ENCODE results near the gene SPDEF.

The SPDEF gene

GRCh38 chr6:34572021-34572420, 15.9 kb upstream of the SPDEF start:
- Histone ChIP-seq H3K36me3 (no peaks in the 10 kb centered on the region), H3K4me1 (no peaks in the 10 kb centered on the region), H3K27ac (no peak overlapping the region), H3K27me3 (peaks cover 0 to 54% of the 10 kb centered on the region in 2 donors), H3K9me3 (no peaks in the 10 kb centered on the region), H3K4me3 (no peak overlapping the region)
- TF ChIP-seq, protein P1, sequence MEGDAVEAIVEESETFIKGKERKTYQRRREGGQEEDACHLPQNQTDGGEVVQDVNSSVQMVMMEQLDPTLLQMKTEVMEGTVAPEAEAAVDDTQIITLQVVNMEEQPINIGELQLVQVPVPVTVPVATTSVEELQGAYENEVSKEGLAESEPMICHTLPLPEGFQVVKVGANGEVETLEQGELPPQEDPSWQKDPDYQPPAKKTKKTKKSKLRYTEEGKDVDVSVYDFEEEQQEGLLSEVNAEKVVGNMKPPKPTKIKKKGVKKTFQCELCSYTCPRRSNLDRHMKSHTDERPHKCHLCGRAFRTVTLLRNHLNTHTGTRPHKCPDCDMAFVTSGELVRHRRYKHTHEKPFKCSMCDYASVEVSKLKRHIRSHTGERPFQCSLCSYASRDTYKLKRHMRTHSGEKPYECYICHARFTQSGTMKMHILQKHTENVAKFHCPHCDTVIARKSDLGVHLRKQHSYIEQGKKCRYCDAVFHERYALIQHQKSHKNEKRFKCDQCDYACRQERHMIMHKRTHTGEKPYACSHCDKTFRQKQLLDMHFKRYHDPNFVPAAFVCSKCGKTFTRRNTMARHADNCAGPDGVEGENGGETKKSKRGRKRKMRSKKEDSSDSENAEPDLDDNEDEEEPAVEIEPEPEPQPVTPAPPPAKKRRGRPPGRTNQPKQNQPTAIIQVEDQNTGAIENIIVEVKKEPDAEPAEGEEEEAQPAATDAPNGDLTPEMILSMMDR (IDR thresholded peaks at IDR 0.05), result no peak
- DNase-seq, result no peak
- intact Hi-C loops (cut with DNase I; ENCODE audit: low total_unique reads), result no loop called here

GRCh38 chr6:34571388-34571787, 15.3 kb upstream of the SPDEF start:
- no peaks in the 10 kb centered on the region for H3K4me1 ChIP-seq

DNA sequence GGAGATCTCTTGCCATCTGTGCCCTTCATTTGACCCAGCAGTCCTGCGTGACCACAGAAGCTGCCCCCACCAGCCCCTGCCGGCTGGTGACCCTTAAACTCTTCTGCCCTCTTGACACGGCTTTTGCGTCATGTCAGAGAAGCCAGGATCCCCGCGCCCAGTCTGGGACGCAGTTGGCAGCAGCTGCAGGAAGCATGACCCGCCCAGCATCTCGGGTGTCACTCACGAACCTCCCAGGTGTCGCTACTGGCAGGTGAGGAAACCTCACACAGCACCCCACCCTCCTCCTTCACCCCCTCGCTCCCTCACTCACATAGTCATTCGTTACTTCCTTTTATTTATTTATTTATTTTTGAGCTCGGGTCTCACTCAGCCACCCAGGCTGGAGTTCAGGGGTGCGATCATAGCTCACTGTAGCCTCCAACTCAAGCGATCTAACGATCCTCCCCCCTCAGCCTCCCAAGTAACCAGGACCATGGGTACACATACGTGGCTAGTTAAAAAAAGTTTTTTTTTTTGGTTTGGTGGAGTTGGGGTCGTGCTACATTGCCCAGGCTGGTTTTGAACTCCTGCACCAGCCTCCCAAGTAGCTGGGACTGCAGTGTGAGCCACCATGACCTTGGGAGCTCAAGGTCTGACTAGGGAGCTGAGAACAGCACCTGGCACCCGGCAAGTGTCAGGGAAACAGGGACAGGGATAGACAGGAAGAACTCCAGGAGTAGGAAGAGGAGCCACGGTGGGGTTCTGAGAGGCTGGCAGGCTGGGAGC, 14.1 kb upstream of the SPDEF start:
- H3K27ac ChIP-seq, result no peak overlapping the region
- no peaks in the 10 kb centered on the region for H3K36me3 ChIP-seq
- no peaks in the 10 kb centered on the region for H3K4me1 ChIP-seq
- no peak for DNase-seq
- H3K9me3 ChIP-seq, result no peaks in the 10 kb centered on the region
- H3K27me3 ChIP-seq, result peaks cover 0 to 63% of the 10 kb centered on the region in 2 donors
- intact Hi-C loops (cut with DNase I; ENCODE audit: low total_unique reads), result no loop called here
- no peak overlapping the region for H3K4me3 ChIP-seq
- TF ChIP-seq, protein P1 (IDR thresholded peaks at IDR 0.05), result no peak

More at GRCh38 chr6:34571388-34571787, 15.3 kb upstream of the SPDEF start:
- Histone ChIP-seq H3K9me3 (no peaks in the 10 kb centered on the region), H3K36me3 (no peaks in the 10 kb centered on the region), H3K27ac (no peak overlapping the region), H3K27me3 (peaks cover 0 to 60% of the 10 kb centered on the region in 2 donors), H3K4me3 (no peak overlapping the region)
- no peak for DNase-seq
- TF ChIP-seq, protein P1 (IDR thresholded peaks at IDR 0.05), result no peak
- intact Hi-C loops (cut with DNase I; ENCODE audit: low total_unique reads), result no loop called here

- TF ChIP-seq, protein P1 (IDR thresholded peaks at IDR 0.05), result no peak
- intact Hi-C loops (cut with DNase I; ENCODE audit: low total_unique reads), result no loop called here
- peaks cover 0 to 68% of the 10 kb centered on the region in 2 donors for H3K27me3 ChIP-seq
Observed at GRCh38 chr6:34569361-34569973, 13.3 kb upstream of the SPDEF start.

DNA sequence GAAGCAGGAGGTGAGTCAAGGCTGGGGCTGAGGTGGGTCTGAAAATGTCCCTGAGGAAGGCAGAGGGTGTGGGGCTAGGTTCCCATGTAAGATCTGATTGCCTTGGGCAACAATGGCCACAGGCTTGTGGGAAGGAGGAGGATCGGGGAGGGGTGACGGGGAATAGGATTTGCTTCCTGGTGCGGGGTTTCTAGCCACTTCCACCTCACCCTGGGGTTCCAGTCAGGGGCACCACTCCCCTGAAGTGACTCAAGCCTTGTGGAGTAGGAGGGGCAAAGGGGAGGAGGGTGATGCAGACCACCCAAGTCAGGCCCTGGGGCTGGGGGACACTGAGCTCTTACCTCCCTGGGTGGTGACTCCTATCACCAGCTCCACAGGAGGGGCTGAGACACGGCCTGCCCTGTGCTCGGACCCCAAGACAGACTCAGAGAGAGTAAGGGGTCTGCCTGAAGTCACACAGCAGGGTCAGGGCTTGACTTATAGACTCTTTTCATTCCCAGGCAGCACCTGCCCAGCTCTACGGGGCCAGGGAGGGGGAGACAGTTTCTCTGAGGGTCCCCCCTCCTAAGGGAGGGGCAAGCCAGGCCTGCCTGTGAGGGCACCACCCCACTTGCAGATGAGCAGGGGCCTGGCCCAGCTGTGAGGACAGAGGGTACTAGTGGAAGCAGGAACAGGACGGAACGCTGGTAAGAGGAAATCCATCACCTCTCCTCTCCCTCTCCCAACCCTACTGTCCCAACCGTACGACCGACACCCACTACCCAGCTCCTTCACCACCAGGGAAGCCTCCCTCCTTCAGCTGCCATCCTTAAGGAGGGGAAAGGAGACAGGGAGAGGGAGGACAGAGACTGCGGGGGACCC, 12.4 kb upstream of the SPDEF start:
- Histone ChIP-seq H3K27me3 (peaks cover 0 to 70% of the 10 kb centered on the region in 2 donors), H3K36me3 (no peaks in the 10 kb centered on the region), H3K27ac (no peak overlapping the region), H3K4me1 (no peaks in the 10 kb centered on the region), H3K9me3 (no peaks in the 10 kb centered on the region), H3K4me3 (no peak overlapping the region)
- DNase-seq, result no peak
- TF ChIP-seq, protein P1 (IDR thresholded peaks at IDR 0.05), result no peak
- intact Hi-C loops (cut with DNase I; ENCODE audit: low total_unique reads), result no loop called here

More at GRCh38 chr6:34569361-34569973, 13.3 kb upstream of the SPDEF start:
- Histone ChIP-seq H3K4me1 (no peaks in the 10 kb centered on the region), H3K27ac (no peak overlapping the region), H3K36me3 (no peaks in the 10 kb centered on the region), H3K9me3 (no peaks in the 10 kb centered on the region), H3K4me3 (no peak overlapping the region)
- no peak for DNase-seq

Measured in tibial artery (tissue), 4 donors.